ENCODE data around the gene NTMT2. TPM values are rescaled to one million over a fixed set of nuclear protein-coding genes. Genes with fewer than 3 reads are reported as not detected.

Gene NTMT2
- total and polyA plus RNA-seq, 2 donors (not counting 1 experiment from before 2014, with no cell fraction given): not detected

GRCh38 chr1:170194451-170194850, 48.7 kb downstream of the NTMT2 start:
- ATAC-seq (ENCODE audit: low read depth) (no peak), DNase-seq (no peak)
- Mint-ChIP-seq H3K4me3 (no peak overlapping the region), H3K27ac (no peak overlapping the region), H3K4me1 (no peaks in the 10 kb centered on the region), H3K27me3 (peaks cover 9% of the 10 kb centered on the region), H3K9me3 (ENCODE audit: insufficient read depth) (peaks cover 9% of the 10 kb centered on the region)
- Histone ChIP-seq H3K36me3 (replicated peaks in 1 of 2; ENCODE audit: control extremely low read depth in 1 of 2, control insufficient read depth in 1 of 2, extremely low read depth in 1 of 2, insufficient read depth in 2 of 2, low read length in 1 of 2) (no peaks in the 10 kb centered on the region), H3K27me3 (replicated peaks in 1 of 4; ENCODE audit: control extremely low read depth in 1 of 4, control insufficient read depth in 3 of 4, insufficient read depth in 4 of 4, low read length in 3 of 4) (peaks cover 0 to 3% (median 0%) of the 10 kb centered on the region in 4 experiments), H3K9ac (ENCODE audit: low read length) (no peak overlapping the region), H3K4me1 (ENCODE audit: control insufficient read depth in 2 of 2, insufficient read depth in 2 of 2, low read length in 2 of 2) (no peaks in the 10 kb centered on the region), H3K79me2 (ENCODE audit: control insufficient read depth, insufficient read depth, low read length) (no peaks in the 10 kb centered on the region), H4K20me1 (ENCODE audit: control insufficient read depth, insufficient read depth, low read length, poor library complexity, severe bottlenecking) (no peaks in the 10 kb centered on the region), H3K27ac (ENCODE audit: low read length in 2 of 2) (no peak overlapping the region), H2AFZ (ENCODE audit: insufficient read depth, low read depth, low read length, poor library complexity, severe bottlenecking) (no peak overlapping the region), H3K9me3 (ENCODE audit: control extremely low read depth in 1 of 3, control insufficient read depth in 2 of 3, insufficient read depth in 1 of 3, low read length in 2 of 3) (peaks cover 0 to 16% (median 0%) of the 10 kb centered on the region in 3 donors), H3K4me3 (ENCODE audit: control extremely low read depth in 1 of 5, extremely low read depth in 1 of 5, insufficient read depth in 1 of 5, low read depth in 2 of 5, low read length in 4 of 5) (no peak overlapping the region), H3K4me2 (replicated peaks; ENCODE audit: low read depth, low read length, poor library complexity, severe bottlenecking) (no peak overlapping the region)
- WGBS (ENCODE audit: insufficient coverage): no CpG with 5 or more reads among the region's 1 CpG
- TF ChIP-seq EZH2 (IDR thresholded peaks at IDR 0.05; ENCODE audit: borderline replicate concordance, insufficient read depth, low read depth, low read length, poor library complexity, severe bottlenecking) (no peak), CTCF (IDR thresholded peaks at IDR 0.05) (no peak)
- ChIA-PET POLR2A (no interaction called here), CTCF (no interaction called here)
- intact Hi-C loops (cut with micrococcal nuclease): no loop called here

DNA sequence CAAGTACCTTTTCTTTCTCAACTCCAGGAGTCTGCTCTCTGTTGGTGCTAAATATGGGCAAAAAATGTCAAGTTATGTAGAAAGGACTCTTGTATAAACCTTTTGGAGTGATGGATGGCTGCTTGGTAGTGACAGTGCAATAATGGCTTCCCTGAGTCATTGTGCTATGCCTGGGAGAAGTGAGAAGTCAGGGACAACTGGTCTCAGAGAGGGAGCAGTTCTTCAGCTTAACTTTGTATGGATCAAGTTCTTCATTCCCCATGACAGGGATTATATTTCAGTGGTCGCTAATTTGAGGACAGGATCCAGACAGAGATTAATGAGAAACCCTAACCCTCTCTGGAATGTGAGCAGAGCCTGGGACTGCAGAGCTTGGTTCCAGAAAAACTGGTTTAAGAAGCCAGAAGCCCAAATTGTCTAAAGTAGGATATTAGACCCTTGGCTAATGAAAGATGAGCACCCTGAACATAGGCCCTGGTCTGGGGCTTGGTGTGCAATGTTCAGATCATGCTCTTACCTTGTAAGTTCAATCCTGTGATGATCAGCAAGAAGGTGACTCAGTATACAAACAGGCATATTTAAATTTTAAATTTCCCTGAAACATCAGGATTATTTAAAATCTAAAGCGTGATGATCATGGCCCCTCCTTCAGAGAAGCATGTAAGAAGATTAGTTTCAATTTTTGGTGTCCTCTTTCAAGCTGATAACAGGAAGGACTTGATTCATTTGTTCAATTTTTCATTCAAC, 50.9 kb downstream of the NTMT2 start:
- peaks cover 0 to 3% (median 0%) of the 10 kb centered on the region in 4 experiments for H3K27me3 ChIP-seq (replicated peaks in 1 of 4; ENCODE audit: control extremely low read depth in 1 of 4, control insufficient read depth in 3 of 4, insufficient read depth in 4 of 4, low read length in 3 of 4)
- no peak overlapping the region for H3K4me3 Mint-ChIP-seq
- no peak overlapping the region for H3K27ac ChIP-seq (ENCODE audit: low read length in 2 of 2)
- ChIA-PET POLR2A (no interaction called here), CTCF (no interaction called here)
- peaks cover 12% of the 10 kb centered on the region for H3K27me3 Mint-ChIP-seq
- WGBS (ENCODE audit: insufficient coverage): no CpG with 5 or more reads among the region's 2 CpGs
- H3K4me2 ChIP-seq (replicated peaks; ENCODE audit: low read depth, low read length, poor library complexity, severe bottlenecking): no peak overlapping the region
- H3K9ac ChIP-seq (ENCODE audit: low read length): no peak overlapping the region
- no peaks in the 10 kb centered on the region for H3K36me3 ChIP-seq (replicated peaks in 1 of 2; ENCODE audit: control extremely low read depth in 1 of 2, control insufficient read depth in 1 of 2, extremely low read depth in 1 of 2, insufficient read depth in 2 of 2, low read length in 1 of 2)
- H3K4me3 ChIP-seq (ENCODE audit: control extremely low read depth in 1 of 5, extremely low read depth in 1 of 5, insufficient read depth in 1 of 5, low read depth in 2 of 5, low read length in 4 of 5): no peak overlapping the region
- TF ChIP-seq CTCF (IDR thresholded peaks at IDR 0.05) (no peak), EZH2 (IDR thresholded peaks at IDR 0.05; ENCODE audit: borderline replicate concordance, insufficient read depth, low read depth, low read length, poor library complexity, severe bottlenecking) (no peak)
- no peaks in the 10 kb centered on the region for H4K20me1 ChIP-seq (ENCODE audit: control insufficient read depth, insufficient read depth, low read length, poor library complexity, severe bottlenecking)
- H3K4me1 Mint-ChIP-seq: no peaks in the 10 kb centered on the region
- H3K79me2 ChIP-seq (ENCODE audit: control insufficient read depth, insufficient read depth, low read length): no peaks in the 10 kb centered on the region
- no peaks in the 10 kb centered on the region for H3K9me3 Mint-ChIP-seq (ENCODE audit: insufficient read depth)
- intact Hi-C loops (cut with micrococcal nuclease): no loop called here
- no peak overlapping the region for H3K27ac Mint-ChIP-seq
- peaks cover 0 to 5% (median 0%) of the 10 kb centered on the region in 3 donors for H3K9me3 ChIP-seq (ENCODE audit: control extremely low read depth in 1 of 3, control insufficient read depth in 2 of 3, insufficient read depth in 1 of 3, low read length in 2 of 3)
- ATAC-seq (ENCODE audit: low read depth): no peak
- DNase-seq: no peak
- H2AFZ ChIP-seq (ENCODE audit: insufficient read depth, low read depth, low read length, poor library complexity, severe bottlenecking): no peak overlapping the region
- no peaks in the 10 kb centered on the region for H3K4me1 ChIP-seq (ENCODE audit: control insufficient read depth in 2 of 2, insufficient read depth in 2 of 2, low read length in 2 of 2)
